ENCODE measurements around the gene GTF2A1L.

GRCh38 chr2:48583961-48584360 is 33.7 kb upstream of the GTF2A1L start:
- TF ChIP-seq CTCF (IDR thresholded peaks at IDR 0.05) = no peak
- no peak for TF ChIP-seq EZH2 (IDR thresholded peaks at IDR 0.05)
